ENCODE measurements around the gene CT47A7. TPM values are rescaled to one million over a fixed set of nuclear protein-coding genes. Genes with fewer than 3 reads are reported as not detected.

The CT47A7 gene
- total RNA-seq = not detected in 2 replicates

GRCh38 chrX:120956500-120956899, at the start of gene CT47A7:
Gene CT47A7 (minus strand): TSS chrX:120956600. CDS start chrX:120956345, 255 bp downstream.

GRCh38 chrX:120985660-120986059, 29.3 kb upstream of the CT47A7 start, which contains the start of gene CT47A1:
Gene CT47A1 (minus strand): TSS chrX:120985760. CDS start chrX:120985529, 231 bp downstream.

Small RNA genes lying within 50 kb of the gene (small RNA-seq; reads per million reads assigned to genes)
- not detected for gene AL670379.1
- gene AL670379.10 = not detected
- not detected for gene AL670379.11
- gene AL670379.12 = not detected
- gene AL670379.2 = not detected
- not detected for gene AL670379.3
- gene AL670379.4 = not detected
- not detected for gene AL670379.5
- not detected for gene AL670379.6
- not detected for gene AL670379.7
- not detected for gene AL670379.8
- not detected for gene AL670379.9

Other genes starting within 250 kb of the CT47A7 start
- gene CT47B1, start 80.7 kb downstream of the CT47A7 start, total RNA-seq = not detected in 2 replicates
- gene CT47A11, start 19.4 kb downstream of the CT47A7 start, total RNA-seq = not detected in 2 replicates
- gene CT47A10, start 14.6 kb downstream of the CT47A7 start, total RNA-seq = not detected in 2 replicates
- gene CT47A9, start 9.7 kb downstream of the CT47A7 start, total RNA-seq = not detected in 2 replicates
- gene CT47A8, start 4.9 kb downstream of the CT47A7 start, total RNA-seq = not detected in 2 replicates
- not detected in 2 replicates for gene CT47A6, start 4.9 kb upstream of the CT47A7 start, total RNA-seq
- not detected in 2 replicates for gene CT47A5, start 9.7 kb upstream of the CT47A7 start, total RNA-seq
- not detected in 2 replicates for gene CT47A4, start 14.6 kb upstream of the CT47A7 start, total RNA-seq
- gene CT47A3, start 19.5 kb upstream of the CT47A7 start, total RNA-seq = not detected in 2 replicates
- not detected in 2 replicates for gene CT47A2, start 24.3 kb upstream of the CT47A7 start, total RNA-seq
- gene CT47A1, start 29.2 kb upstream of the CT47A7 start, total RNA-seq = not detected in 2 replicates
- 2.8 and 2.9 TPM in 2 replicates for gene GLUD2, start 91.0 kb upstream of the CT47A7 start, total RNA-seq